Mesothelial cell of epicardium (in vitro differentiated cells): ENCODE data around the gene HERC4. TPM values are rescaled to one million over a fixed set of nuclear protein-coding genes. Genes with fewer than 3 reads are reported as not detected.

Experiments used
- DNase-seq, 2 experiments: peaks; one replicate each; pipeline ENCODE4 v3.0.0; 2021; ENCODE audit warnings: low spot score in 2 of 2; ENCODE audit not compliant: unreplicated experiment in 2 of 2
- H3K27ac Mint-ChIP-seq: 2 replicates; pipeline ENCODE4 v1.8.0; 2021; ENCODE audit warnings: mixed read lengths
- H3K27me3 Mint-ChIP-seq: 2 replicates; pipeline ENCODE4 v1.8.0; 2021; ENCODE audit warnings: low read depth, mixed read lengths
- H3K36me3 Mint-ChIP-seq: 2 replicates; pipeline ENCODE4 v1.8.0; 2021; ENCODE audit warnings: mixed read lengths
- H3K4me1 Mint-ChIP-seq: 2 replicates; pipeline ENCODE4 v1.8.0; 2021; ENCODE audit warnings: mixed read lengths
- H3K4me3 Mint-ChIP-seq: 2 replicates; pipeline ENCODE4 v1.8.0; 2021; ENCODE audit warnings: mild to moderate bottlenecking, moderate library complexity, mixed read lengths
- H3K9me3 Mint-ChIP-seq: 2 replicates; pipeline ENCODE4 v1.8.0; 2021; ENCODE audit warnings: mixed read lengths
- CTCF ChIP-seq: fragments of 200-600 bp; sonication (generic); IDR thresholded peaks from one replicate; pipeline ENCODE4 v1.5.0; 2021; ENCODE audit warnings: antibody characterized with exemption; ENCODE audit not compliant: unreplicated experiment
- total RNA-seq: library from RNA; stranded (reverse); gene quantifications from 3 replicates; pipeline ENCODE4 v1.2.1, GENCODE V29; 2021

Gene HERC4
- total RNA-seq, 1 donor from 2014 or later = 56.2 TPM

GRCh38 chr10:67978749-67979148 lies 96.3 kb downstream of the HERC4 start:
- Mint-ChIP-seq H3K4me1 (no peaks in the 10 kb centered on the region), H3K27me3 (no peaks in the 10 kb centered on the region), H3K4me3 (no peak overlapping the region), H3K36me3 (peaks cover 59% of the 10 kb centered on the region), H3K9me3 (peaks cover 9% of the 10 kb centered on the region), H3K27ac (no peak overlapping the region)
- no peak for TF ChIP-seq CTCF
- no peak for DNase-seq

GRCh38 chr10:67977251-67977650 lies 97.8 kb downstream of the HERC4 start:
- TF ChIP-seq CTCF = no peak
- DNase-seq = no peak
- no peaks in the 10 kb centered on the region for H3K4me1 Mint-ChIP-seq
- H3K27ac Mint-ChIP-seq = no peak overlapping the region
- H3K36me3 Mint-ChIP-seq = peaks cover 63% of the 10 kb centered on the region
- H3K9me3 Mint-ChIP-seq = peaks cover 17% of the 10 kb centered on the region
- H3K27me3 Mint-ChIP-seq = no peaks in the 10 kb centered on the region
- H3K4me3 Mint-ChIP-seq = no peak overlapping the region

- DNase-seq = no peak
- no peak for TF ChIP-seq CTCF
- Mint-ChIP-seq H3K27ac (no peak overlapping the region), H3K27me3 (no peaks in the 10 kb centered on the region), H3K36me3 (peaks cover 60% of the 10 kb centered on the region), H3K9me3 (peaks cover 17% of the 10 kb centered on the region), H3K4me3 (no peak overlapping the region), H3K4me1 (no peaks in the 10 kb centered on the region)
Measured at GRCh38 chr10:67976292-67977245, 98.5 kb downstream of the HERC4 start.

GRCh38 chr10:67975871-67976270 lies 99.2 kb downstream of the HERC4 start:
- H3K9me3 Mint-ChIP-seq = peaks cover 15% of the 10 kb centered on the region
- H3K27ac Mint-ChIP-seq = no peak overlapping the region
- peaks cover 57% of the 10 kb centered on the region for H3K36me3 Mint-ChIP-seq
- H3K4me1 Mint-ChIP-seq = no peaks in the 10 kb centered on the region
- H3K4me3 Mint-ChIP-seq = no peak overlapping the region
- DNase-seq = no peak
- no peak for TF ChIP-seq CTCF
- H3K27me3 Mint-ChIP-seq = no peaks in the 10 kb centered on the region

- no peak for DNase-seq
- Mint-ChIP-seq H3K9me3 (peaks cover 28% of the 10 kb centered on the region), H3K4me1 (no peaks in the 10 kb centered on the region), H3K27me3 (no peaks in the 10 kb centered on the region), H3K36me3 (peaks cover 63% of the 10 kb centered on the region), H3K4me3 (no peak overlapping the region), H3K27ac (no peak overlapping the region)
- no peak for TF ChIP-seq CTCF
Measured at GRCh38 chr10:67971311-67971710, 103.8 kb downstream of the HERC4 start.
